Stimulated activated CD4-positive, alpha-beta T cell treated with anti-CD3 and anti-CD28 coated beads, TNF-alpha, amount 100 ng/mL, for 4 hours (primary cell): ENCODE data around the gene ARL2BP.
"Not testable (repeated sequence)": the region's sequence is repeated elsewhere in the genome, so short reads cannot be mapped to it uniquely, and the experiment has no call there.

Experiments
- DNase-seq, 3 experiments: peaks; one replicate each; pipeline ENCODE4 v3.0.0-alpha.2; 2020; ENCODE audit warnings: low read depth in 3 of 3

ARL2BP gene

DNA sequence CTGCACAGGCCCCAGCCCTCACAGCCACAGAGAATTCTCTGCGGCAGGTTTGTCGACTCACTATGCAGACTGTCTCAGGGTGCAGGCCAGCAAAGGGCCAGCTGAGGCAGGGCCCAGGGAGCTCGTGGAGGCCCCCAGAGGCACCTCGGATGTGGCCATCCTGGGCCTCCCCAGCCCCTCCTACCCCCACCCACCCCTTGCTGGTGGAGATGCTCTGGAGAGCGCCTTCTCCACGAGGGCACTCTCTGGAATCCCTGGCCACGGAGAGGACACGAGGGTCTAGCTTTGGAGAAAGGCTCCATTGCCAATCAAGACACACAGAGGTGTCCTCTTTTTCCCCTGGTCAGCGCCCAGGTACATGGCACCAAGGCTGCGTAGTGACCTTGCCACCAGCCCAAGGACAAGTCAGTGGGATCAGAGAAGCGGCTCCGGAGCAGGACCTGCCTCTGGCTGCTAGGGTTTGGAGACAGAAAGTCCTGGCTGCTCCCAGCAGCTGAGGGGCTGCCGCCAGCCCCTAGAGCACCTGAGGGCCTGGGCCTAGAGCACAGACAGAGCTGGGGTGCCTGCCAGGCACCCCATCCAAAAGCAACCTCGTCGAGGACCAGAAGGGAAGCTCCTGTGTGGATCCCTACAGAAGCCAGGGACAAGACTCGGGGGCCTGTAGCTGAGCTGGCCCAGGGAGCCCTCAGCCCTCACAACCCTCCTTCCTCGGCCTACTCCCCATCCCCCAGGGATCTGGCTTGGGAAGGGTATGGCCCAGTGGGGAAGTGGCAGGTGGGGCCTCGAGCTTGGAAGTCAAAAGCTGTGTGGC is 18.7 kb downstream of the ARL2BP start:
- DNase-seq = no peak

DNA sequence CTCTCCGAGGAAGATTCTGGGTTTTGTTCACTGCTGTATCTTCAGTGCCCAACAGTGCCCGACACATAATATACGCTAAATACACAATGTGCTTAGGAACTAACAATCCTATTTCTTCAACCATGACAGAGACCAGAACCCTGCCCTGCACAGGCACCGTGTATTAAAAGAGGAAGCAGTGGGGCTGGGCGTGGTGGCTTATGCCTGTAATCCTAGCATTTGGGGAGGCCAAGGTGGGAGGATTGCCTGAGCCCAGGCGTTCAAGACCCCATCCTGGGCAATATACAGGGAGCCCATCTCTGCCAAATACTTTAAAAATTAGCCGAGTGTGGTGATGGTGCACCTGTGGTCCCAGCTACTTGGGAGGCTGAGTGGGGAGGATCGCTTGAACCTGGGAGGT is 19.3 kb downstream of the ARL2BP start:
- no peak for DNase-seq

DNA sequence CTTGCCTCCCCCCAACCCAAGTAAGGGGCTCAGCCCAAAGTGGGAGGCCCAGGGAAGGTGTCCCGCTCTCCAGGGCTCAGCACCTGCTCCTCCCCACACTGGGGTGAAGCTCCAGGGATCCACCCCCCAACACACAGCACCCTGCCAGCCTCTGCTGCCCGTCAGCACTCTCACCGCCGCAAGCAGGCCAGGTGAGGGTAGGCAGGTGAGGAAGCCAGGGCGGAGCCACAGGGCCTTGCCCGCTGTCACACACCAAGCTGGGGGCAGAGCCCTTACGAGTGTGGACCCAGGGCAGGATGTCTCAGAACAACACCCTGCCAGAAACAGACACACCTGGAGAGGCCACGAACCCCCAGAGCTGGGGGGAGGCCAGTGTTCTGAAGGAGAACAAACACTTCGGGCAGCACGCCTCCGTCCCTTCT is 19.9 kb downstream of the ARL2BP start:
- no peak for DNase-seq

DNA sequence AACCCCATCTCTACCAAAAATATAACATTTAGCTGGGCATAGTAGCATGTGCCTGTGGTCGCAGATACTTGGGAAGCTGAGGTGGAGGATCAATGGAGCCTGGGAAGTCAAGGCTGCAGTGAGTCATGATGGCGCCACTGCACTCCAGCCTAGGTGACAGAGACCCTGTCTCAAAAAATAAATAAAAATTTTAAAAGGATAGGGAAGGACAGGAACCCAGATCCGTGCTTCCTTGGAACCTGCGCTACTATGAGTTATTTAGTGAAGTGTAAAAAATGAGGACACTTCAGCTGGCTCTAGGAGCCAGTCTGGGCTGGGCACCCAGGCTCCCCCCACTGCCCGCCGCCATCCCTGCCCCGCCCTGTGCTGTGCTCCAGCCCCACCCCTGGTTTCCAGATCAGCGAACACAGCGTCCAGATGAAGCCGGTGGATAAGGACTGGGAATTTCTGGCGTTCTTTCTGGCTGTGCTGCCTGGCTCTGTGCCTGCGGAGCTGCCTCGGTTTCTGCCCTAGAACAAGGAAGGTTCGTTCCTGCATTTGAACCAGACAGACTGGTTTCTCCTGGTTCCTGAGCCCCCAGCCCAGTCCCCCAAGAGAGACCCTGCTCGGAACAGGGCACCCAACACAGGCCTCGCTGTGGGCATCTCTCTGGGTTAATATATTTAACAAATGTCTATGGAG is 20.9 kb downstream of the ARL2BP start:
- DNase-seq = no peak

DNA sequence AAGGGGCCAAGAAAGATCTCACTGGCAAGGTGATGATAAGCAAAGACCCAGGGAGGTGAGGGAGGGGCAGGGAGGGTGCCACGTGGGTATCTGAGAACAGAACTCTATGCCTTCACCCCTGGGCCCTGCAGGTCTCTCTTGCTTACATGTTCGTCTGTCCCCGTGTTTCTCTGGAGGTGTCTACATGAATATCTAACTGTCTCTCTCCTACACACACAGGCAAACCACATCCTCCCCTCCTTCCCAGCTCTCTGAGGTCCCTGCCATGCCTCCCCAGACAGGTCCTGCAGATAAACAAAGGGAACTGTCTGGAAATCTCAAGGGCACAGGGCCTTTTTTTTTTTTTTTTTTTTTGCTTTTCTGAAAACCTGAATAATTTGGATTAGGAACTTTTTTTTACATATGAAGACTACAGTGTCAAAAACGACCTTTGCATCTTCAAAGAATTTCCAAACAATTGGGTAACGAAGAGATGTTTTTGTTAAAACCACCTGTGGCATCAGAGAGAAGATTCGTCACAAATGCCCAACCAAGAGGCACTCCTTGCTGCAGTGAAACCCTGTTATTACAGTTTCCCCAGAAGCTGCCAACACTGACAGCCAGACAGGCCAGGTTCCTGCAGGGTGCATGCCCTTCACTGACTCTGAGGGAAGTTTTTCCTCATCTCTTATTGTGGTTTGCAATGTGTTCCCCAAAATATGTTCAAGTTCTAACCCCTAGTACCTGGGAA is 21.6 kb downstream of the ARL2BP start:
- no peak for DNase-seq

DNA sequence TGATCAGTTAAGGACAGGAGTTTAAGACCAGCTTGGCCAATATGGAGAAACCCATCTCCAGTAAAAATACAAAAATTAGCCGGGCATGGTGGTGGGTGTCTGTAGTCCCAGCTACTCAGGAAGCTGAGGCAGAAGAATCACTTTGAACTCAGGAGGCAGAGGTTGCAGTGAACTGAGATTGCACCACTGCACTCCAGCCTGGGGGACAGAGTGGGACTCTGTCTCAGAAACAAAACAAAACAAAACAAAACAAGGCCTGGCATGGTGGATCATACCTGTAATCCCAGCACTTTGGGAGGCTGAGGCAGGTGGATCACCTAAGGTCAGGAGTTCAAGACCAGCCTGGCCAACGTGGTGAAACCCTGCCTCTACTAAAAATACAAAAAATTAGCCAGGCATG is 22.3 kb downstream of the ARL2BP start:
- DNase-seq = not testable (repeated sequence)

DNA sequence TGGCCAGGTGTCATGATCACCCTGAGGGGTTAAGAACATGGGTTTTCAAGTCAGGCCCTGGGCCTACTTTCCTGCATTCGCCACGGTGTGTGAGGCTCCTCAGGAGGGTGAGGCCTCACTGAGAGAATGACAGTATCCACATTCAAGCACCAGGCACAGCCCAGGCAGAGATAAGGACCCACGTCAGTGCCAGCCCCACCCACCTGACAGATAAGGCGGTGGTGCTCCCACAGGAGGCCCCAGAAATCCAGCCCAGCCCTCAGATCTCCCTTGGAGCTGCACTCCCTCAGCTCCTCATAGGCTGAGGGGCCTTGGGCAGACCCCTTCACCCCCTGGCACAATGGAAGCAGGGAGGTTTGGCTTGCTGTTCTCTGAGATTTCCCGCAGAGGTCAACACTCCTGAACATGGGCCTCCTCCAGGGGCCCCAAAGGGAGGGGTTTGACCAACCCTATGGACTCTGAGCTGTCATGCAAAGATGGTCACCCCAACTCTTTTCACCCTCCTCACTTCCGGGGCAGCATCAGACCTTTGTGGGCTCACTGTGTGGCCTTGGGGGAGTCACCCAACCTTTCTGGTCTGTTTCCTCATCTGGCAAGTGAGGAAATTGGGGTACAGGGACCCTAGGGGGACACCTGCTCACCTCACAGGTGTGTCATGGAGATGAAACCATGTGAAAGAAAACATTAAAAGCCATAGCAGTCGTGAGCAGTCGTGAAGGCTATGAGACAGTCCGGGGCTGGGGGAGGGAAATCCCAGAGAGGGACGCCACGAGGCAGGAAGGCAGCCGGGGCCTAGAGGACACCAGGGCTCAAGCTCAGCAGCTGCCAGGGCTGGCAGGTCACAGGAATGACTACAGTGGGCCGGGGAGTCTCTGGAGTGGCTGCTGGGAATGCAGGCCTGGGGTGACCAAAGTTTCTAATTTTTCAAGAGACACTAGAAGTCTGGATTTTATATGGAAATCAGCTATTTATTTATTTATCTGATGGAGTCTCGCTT is 24.0 kb downstream of the ARL2BP start:
- DNase-seq = no peak

DNA sequence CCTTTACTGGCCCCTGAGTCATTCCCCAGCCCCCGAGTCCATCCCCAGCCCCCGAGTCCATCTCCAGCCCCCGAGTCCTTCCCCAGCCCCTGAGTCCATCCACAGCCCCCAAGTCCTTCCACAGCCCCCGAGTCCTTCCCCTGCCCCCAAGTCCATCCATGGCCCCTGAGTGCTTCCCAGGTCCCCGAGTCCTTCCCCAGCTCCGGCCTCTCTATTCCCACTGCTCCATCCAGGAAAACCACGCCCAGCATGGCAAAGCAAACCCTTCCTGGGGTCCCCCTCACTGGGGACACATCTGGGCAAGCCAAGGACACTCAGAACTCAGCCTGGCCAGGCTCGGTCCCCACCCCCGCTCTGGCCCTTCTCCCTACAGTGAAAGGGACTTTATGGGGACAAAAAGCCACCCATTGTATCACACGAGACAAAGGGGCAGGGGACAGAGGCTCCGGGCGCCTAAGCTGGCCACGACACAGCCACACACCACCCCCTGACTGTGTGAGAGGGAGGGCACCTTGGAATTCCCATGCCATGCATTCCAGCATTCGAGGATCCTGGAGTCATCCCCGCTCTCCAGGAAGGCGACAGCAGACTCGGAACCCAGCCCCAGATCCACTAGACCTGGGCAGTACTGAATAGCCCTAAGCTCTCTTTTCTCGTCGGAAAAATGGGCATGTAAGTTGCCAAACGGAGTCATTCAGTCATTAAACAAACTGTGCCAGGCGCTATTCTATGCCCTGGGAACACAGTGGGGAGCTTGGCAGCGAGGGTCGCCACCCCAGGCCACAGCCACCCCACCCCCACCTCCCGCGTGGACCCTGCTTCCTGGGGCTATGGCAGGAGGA is 25.4 kb downstream of the ARL2BP start:
- DNase-seq = no peak

DNA sequence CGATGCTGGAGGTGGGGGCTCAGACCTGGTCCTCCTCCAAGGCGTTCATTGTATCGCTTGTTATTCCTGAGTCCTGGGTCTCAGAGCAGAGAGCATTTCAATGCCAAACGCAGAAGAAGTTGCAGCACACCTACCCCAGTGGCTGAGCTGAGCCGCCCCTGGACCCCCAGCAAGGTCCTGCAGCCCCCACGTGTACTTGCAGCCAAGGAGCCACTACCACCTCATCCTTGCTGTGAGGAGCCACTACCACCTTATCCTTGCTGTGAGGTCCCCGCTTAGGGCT is 25.9 kb downstream of the ARL2BP start:
- DNase-seq = no peak

DNA sequence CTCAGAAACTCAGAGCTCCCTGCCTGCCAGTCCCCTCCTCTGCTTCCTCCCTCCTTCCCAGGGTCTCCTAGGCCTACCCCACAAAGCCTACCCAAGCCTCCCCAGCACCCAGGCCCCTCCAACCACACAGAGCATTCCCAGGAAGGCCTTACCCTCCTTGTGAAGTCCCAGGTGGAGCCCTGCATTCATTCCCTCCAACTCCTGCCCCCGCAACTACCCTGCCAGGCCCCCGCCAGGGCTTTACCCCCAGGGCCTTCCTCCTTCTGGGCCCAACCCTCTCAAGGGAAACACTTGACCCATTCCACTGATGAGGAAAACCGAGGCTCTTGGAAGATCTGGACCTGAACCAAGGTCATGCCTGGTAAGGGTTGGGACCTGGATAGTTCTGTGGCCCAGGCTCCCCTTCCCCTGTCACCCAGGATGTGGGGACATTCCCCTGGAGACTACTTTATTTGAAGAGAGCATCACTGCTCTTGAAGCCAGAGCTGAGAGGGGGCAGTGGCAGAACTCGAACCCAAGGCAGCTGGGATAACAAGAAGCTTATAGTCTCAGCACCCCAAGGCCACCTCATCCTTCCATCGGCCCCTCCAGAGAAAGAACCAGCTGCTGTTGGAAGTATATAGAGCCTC is 26.9 kb downstream of the ARL2BP start:
- DNase-seq = no peak

DNA sequence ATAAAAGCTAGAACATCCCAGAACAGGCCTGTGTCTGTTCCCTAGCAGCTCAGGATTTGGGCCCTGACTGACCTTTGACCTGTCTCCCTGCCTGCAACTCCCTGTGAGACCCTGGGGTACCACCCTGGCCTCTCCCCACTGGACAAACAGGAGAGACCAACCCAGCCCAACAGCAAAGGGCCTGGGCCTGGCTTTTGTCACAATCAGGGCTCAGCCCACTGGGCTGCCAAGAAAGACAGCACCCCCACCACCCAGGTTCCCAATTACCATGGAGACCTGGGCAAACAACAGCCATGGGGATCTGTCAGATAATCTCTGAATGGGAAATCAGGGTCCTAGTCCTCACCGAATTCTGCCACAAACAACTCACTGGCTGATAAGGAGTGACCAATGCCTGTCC is 28.3 kb downstream of the ARL2BP start:
- DNase-seq = no peak

DNA sequence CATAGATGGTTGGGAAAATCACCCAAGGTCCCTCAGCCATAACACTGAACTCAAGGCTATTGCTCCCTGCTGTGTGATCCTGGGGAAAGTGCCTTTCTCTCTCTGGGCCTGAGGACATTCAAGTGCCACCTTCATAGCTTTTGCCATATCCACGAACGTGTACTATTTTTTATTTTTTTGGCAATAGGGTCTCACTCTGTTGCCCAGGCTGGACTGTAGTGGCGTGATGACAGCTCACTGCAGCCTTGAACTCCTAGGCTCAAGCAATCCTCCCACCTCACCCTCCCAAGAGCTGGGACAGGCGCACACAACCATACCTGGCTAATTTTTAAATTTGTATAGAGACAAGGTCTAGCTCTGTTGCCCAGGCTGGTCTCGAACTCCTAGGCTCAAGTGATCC is 28.8 kb downstream of the ARL2BP start:
- no peak for DNase-seq

DNA sequence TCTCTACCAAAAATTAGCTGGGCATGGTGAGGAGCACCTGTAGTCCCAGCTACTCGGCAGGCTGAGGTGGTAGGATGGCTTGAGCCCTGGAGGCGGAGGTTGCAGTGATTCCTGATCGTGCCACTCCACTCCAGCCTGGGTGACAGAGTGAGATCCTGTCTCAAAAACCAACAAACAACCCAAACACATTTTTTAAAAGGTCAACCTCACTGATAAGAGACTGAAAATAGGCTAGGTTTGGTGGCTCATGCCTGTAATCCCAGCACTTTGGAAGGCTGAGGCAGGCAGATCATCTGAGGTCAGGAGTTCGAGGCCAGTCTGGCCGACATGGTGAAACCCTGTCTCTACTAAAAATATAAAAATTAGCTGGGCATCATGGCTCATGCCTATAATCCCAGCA is 30.9 kb downstream of the ARL2BP start:
- DNase-seq = not testable (repeated sequence)

DNA sequence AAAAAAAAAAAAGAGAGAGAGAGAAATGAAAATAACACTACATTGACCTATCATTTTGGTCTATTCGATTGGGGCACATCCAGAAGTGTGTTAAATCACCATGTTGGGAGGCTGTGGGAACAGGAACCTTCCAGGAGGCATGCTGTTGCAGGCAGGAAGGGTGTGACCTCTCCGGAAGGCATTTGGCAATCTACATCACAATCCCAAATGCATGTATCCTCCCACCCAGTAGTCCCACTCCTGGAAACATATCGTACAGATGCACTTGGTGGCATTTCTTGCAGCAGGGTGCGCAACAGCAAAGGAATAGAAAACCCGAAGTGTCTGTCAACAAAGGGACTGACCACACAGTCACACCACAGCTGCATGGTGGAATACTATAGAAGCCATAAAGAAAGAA is 31.5 kb downstream of the ARL2BP start:
- DNase-seq = no peak

DNA sequence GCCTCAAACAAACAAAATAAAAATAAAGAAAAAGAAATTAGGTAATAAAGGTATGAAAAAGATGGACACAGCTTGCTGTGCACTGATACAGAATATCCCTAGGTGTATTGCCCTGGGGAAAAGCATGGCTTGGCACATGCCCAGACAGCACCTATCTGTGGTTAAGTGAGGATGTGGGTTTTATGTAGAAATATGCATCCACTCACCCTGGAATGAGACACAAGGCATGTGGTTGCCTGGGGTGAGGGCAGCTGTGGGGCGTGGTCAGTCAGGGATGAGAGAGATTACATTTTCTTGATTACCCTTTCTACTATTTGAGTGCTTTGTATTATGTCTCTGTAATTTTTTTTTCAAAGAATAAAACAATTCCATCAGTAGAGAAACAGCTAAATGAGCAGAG is 32.5 kb downstream of the ARL2BP start:
- DNase-seq = peak in 1 of 3 experiments; percentile 18

DNA sequence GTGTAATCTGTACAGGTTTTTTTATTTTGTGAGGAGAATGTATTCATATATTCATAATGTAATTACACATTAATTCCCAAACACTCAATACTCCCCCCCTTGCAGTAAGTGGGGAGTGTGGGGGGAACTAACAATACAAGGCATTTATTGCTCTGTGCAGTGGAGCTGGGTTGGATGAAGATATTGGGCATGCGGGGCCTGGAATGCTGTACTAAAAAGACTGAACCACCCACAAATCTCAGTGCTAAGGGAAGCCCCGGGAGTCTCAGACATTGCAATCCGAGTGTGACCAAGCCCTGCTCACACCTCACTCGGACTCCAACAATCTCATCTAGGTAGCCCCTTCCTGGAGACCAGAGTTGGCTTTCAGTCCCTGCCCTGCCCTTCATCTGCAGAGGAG is 33.4 kb downstream of the ARL2BP start:
- DNase-seq = no peak

DNA sequence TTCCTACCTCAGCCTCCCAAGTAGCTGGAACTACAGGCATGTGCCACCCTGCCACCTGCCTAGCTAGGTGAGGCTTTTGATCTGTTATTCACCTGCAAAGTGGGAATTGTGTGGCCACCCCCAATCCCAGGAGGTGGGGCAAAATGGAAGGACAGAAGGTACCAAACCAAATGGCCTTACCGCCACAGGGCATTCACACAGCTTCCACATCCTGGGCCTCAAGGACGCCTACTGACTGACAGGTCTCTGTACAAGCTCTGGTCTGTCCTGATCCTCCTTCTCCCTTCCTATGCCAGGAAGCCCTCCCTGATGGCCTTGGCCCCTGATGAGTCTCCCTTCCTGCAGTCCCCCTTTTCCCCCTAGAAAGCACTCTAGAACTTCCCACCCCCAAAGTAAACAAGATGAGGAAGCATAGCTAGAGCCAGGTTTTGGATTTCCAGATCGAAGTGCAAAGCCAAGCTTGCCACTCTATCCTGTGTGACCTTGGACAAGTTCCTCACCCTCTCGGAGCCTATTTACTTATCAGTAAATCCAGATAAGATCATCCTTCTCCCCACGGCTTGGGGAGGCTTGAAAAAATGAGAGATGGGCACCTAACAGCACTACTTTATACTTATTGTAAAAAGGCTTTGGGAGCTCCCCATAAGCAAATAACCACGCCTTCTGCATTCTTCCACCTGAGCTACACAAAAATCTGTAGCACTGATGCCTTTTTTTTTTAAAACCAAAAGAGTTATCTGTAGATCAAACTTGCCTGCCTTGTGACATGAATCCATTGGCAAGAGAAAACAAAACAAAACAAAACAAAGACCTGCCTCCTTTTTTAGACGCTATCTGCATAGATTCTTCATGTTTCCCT is 35.0 kb downstream of the ARL2BP start:
- no peak for DNase-seq

DNA sequence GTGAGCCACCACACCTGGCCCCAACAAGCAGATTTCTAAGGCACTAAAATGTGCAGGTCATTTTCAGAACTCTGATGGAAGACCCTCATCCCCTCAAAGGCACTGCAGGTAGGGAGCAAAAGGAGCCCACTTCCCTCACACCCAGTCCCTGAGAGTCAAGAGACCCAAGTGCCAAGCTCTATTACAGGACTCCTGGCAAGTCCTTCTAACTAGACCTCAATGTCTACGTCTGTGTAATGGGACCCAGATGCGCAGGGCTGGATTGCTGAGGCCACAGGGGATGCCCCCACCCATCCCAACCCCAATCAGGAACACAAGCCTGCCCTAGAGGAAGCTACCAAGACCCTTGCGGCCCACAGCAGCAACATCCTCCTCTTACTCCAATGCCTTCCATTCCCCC is 36.7 kb downstream of the ARL2BP start:
- no peak for DNase-seq

DNA sequence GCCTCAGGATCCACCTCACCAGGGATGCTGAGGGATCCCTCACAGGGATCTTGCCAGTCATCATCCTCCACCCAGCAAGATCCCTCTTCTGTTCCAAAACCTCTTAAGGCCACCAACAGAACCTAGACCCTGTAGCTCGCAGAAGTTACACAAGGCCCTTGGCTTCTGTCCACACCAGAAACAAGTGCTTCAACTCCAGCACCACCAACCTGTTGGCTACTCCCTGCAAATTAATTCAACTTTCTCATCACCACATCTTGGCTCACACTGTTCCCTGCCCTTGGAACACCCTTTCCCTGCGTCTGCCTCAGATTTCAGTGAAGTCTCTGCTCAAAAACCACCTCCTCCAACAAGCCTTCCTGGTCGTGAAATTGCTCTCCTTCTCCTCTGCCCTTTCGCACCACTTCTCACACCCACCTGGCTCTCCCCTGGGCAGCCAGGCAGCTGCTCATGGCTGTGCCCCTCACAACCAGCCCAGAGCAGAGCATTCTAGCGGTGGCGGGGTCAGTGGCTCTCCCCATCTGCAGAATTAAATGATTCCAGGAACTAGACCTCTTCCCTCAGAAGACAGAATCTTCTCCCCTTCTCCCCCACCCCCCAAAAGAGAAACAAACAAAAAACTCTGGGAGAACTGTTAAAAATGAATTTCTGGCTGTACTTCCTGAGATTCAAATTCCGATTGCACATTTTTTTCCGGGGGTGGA is 37.6 kb downstream of the ARL2BP start:
- DNase-seq = no peak
